Measurements from ENCODE around the gene LRRC8E.

GRCh38 chr19:7874897-7875273, 13.4 kb upstream of the LRRC8E start:
- TF ChIP-seq POLR2A (IDR thresholded peaks at IDR 0.05) (no peak), POLR2AphosphoS5 (IDR thresholded peaks at IDR 0.05) (no peak), CTCF (IDR thresholded peaks at IDR 0.05) (no peak), EP300 (IDR thresholded peaks at IDR 0.05) (no peak)

Data from gastroesophageal sphincter (tissue), 3 donors.